Measurements from ENCODE around the gene GPC6.

The GPC6 gene

DNA sequence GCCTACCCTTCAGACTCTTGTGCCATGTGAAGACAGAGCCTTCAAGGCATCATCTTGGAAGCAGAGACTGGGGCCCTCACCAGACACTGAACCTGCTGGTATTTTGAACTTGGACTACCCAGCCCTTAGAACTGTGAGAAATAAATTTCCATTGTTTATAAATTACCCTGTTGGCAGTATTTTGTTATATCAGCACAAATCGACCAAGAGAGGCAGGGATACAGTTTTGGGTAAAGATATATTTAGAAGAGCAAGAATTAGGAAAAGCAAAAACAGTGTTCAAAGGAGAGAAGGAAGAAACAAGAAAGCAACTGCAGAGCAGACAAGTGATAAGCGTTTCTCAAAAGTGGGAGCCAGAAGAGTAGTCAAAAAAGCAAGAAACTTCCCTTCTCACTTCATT is 652.1 kb downstream of the GPC6 start:
- no peak overlapping the region for H3K9ac ChIP-seq (ENCODE audit: low read length)
- H3K9me3 ChIP-seq (ENCODE audit: low read length): no peaks in the 10 kb centered on the region
- TF ChIP-seq EZH2 (IDR thresholded peaks at IDR 0.05; ENCODE audit: borderline replicate concordance, low read length): no peak
- TF ChIP-seq, protein P1, sequence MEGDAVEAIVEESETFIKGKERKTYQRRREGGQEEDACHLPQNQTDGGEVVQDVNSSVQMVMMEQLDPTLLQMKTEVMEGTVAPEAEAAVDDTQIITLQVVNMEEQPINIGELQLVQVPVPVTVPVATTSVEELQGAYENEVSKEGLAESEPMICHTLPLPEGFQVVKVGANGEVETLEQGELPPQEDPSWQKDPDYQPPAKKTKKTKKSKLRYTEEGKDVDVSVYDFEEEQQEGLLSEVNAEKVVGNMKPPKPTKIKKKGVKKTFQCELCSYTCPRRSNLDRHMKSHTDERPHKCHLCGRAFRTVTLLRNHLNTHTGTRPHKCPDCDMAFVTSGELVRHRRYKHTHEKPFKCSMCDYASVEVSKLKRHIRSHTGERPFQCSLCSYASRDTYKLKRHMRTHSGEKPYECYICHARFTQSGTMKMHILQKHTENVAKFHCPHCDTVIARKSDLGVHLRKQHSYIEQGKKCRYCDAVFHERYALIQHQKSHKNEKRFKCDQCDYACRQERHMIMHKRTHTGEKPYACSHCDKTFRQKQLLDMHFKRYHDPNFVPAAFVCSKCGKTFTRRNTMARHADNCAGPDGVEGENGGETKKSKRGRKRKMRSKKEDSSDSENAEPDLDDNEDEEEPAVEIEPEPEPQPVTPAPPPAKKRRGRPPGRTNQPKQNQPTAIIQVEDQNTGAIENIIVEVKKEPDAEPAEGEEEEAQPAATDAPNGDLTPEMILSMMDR (IDR thresholded peaks at IDR 0.05; ENCODE audit: low read length): no peak
- H3K79me2 ChIP-seq (ENCODE audit: insufficient read depth, low read length): no peaks in the 10 kb centered on the region
- H3K4me1 ChIP-seq (ENCODE audit: insufficient read depth, low read length, severe bottlenecking): no peaks in the 10 kb centered on the region
- no peaks in the 10 kb centered on the region for H3F3A ChIP-seq (ENCODE audit: insufficient read depth, low read length)
- H2AFZ ChIP-seq (ENCODE audit: low read length): no peak overlapping the region
- H3K36me3 ChIP-seq (ENCODE audit: insufficient read depth, low read length): no peaks in the 10 kb centered on the region
- H3K27me3 ChIP-seq (ENCODE audit: insufficient read depth, low read length): no peaks in the 10 kb centered on the region
- H3K4me2 ChIP-seq (ENCODE audit: low read length): no peak overlapping the region
- no peak overlapping the region for H3K27ac ChIP-seq (ENCODE audit: low read depth, low read length, poor library complexity, severe bottlenecking)
- no peaks in the 10 kb centered on the region; the same call in 1 of the 2 replicates for H3K9me2 ChIP-seq (ENCODE audit: low read depth, low read length)
- H4K20me1 ChIP-seq (ENCODE audit: insufficient read depth, low read length): no peaks in the 10 kb centered on the region
- H3K4me3 ChIP-seq (ENCODE audit: low read depth, low read length, poor library complexity, severe bottlenecking): no peak overlapping the region

DNA sequence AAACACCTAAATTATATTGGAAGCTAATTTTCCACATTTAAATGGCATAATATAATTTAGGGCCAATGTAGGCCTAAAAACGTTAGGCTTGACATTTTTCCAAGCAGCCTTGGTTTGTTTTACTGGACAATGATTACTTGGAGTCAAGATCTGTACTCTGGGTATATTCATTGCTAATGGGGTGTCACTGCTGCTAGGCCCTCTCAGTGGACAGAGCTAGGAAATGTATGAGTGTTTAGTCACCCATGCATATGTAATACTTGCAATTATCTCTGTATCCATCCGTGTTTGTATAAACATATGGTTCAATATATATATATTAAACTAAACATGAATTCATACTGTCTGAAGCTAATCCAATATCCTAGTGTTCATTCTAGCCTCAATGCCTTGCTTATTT is 654.8 kb downstream of the GPC6 start:
- H2AFZ ChIP-seq (ENCODE audit: low read length): no peak overlapping the region

DNA sequence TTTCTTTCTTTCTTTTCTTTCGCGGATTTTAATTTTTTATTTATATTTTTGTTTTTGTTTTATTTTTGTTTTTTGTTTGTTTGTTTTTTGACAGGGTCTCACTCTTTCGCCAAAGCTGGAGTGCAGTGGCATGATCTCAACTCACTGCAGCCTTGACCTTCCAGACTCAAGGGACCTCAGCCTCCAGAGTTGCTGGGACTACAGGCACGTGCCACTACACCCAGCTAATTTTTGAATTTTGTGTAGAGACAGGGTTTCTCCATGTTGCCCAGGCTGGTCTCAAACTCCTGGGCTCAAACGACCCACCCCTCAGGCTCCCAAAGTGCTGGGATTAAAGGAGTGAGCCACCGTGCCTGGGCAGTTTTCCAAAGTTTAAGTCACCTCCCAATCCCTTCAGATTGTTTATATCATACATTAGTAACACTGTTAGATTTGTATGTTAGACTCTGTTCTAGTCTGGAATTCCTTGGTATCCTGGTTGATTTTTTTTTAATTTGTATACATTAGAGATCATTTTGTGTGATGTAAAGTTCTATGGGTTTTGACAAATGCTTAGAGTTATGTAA is 655.6 kb downstream of the GPC6 start:
- Histone ChIP-seq H3F3A (ENCODE audit: insufficient read depth, low read length) (no peaks in the 10 kb centered on the region), H3K36me3 (ENCODE audit: insufficient read depth, low read length) (no peaks in the 10 kb centered on the region), H3K9me2 (ENCODE audit: low read depth, low read length) (no peaks in the 10 kb centered on the region), H4K20me1 (ENCODE audit: insufficient read depth, low read length) (no peaks in the 10 kb centered on the region), H3K4me2 (ENCODE audit: low read length) (no peak overlapping the region), H3K9ac (ENCODE audit: low read length) (no peak overlapping the region), H2AFZ (ENCODE audit: low read length) (no peak overlapping the region), H3K4me3 (ENCODE audit: low read depth, low read length, poor library complexity, severe bottlenecking) (no peak overlapping the region), H3K27ac (ENCODE audit: low read depth, low read length, poor library complexity, severe bottlenecking) (no peak overlapping the region), H3K4me1 (ENCODE audit: insufficient read depth, low read length, severe bottlenecking) (no peaks in the 10 kb centered on the region), H3K9me3 (ENCODE audit: low read length) (no peaks in the 10 kb centered on the region), H3K79me2 (ENCODE audit: insufficient read depth, low read length) (no peaks in the 10 kb centered on the region), H3K27me3 (ENCODE audit: insufficient read depth, low read length) (no peaks in the 10 kb centered on the region)
- TF ChIP-seq EZH2 (IDR thresholded peaks at IDR 0.05; ENCODE audit: borderline replicate concordance, low read length): no peak
- TF ChIP-seq, protein P1 (IDR thresholded peaks at IDR 0.05; ENCODE audit: low read length): no peak

More for the DNA sequence above, 654.8 kb downstream of the GPC6 start:
- H3K9ac ChIP-seq (ENCODE audit: low read length): no peak overlapping the region
- H3K9me3 ChIP-seq (ENCODE audit: low read length): no peaks in the 10 kb centered on the region
- H3K4me2 ChIP-seq (ENCODE audit: low read length): no peak overlapping the region
- H3K27ac ChIP-seq (ENCODE audit: low read depth, low read length, poor library complexity, severe bottlenecking): no peak overlapping the region
- no peaks in the 10 kb centered on the region for H3K9me2 ChIP-seq (ENCODE audit: low read depth, low read length)
- no peaks in the 10 kb centered on the region for H3F3A ChIP-seq (ENCODE audit: insufficient read depth, low read length)
- H3K4me1 ChIP-seq (ENCODE audit: insufficient read depth, low read length, severe bottlenecking): no peaks in the 10 kb centered on the region
- no peaks in the 10 kb centered on the region for H3K27me3 ChIP-seq (ENCODE audit: insufficient read depth, low read length)
- H3K4me3 ChIP-seq (ENCODE audit: low read depth, low read length, poor library complexity, severe bottlenecking): no peak overlapping the region
- H4K20me1 ChIP-seq (ENCODE audit: insufficient read depth, low read length): no peaks in the 10 kb centered on the region
- H3K36me3 ChIP-seq (ENCODE audit: insufficient read depth, low read length): no peaks in the 10 kb centered on the region
- TF ChIP-seq EZH2 (IDR thresholded peaks at IDR 0.05; ENCODE audit: borderline replicate concordance, low read length): no peak
- TF ChIP-seq, protein P1 (IDR thresholded peaks at IDR 0.05; ENCODE audit: low read length): no peak
- H3K79me2 ChIP-seq (ENCODE audit: insufficient read depth, low read length): no peaks in the 10 kb centered on the region

Data from OCI-LY1 (cell line).